Activated T-cell treated with anti-CD3 and anti-CD28 coated beads, Interleukin-2, amount 50 U/mL, for 48 hours (primary cell): ENCODE results near the gene P4HA1.

Experiments used
- DNase-seq, 2 experiments: peaks; one replicate each; pipeline ENCODE4 v3.0.0-alpha.2; 2020

Gene P4HA1

GRCh38 chr10:72976886-72977285, 119.8 kb downstream of the P4HA1 start:
- DNase-seq: no peak
